Neural progenitor cell (in vitro differentiated cells): ENCODE measurements around the gene FGD4. TPM values are rescaled to one million over a fixed set of nuclear protein-coding genes. Genes with fewer than 3 reads are reported as not detected.

ENCODE experiments used
- DNase-seq: peaks from one replicate; pipeline ENCODE4 v3.0.0-alpha.2; 2016; ENCODE audit warnings: low spot score
- H2AFZ ChIP-seq: fragments of 200-600 bp; sonication (generic); replicated peaks from 2 replicates; pipeline ENCODE4 v1.6.1; 2016; ENCODE audit warnings: antibody characterized with exemption
- H3F3A ChIP-seq: fragments of 200-600 bp; sonication (generic); 2 replicates; pipeline ENCODE4 v1.6.1; 2016; ENCODE audit warnings: antibody characterized with exemption, low read depth
- H3K27ac ChIP-seq: fragments of 200-600 bp; sonication (generic); 2 replicates; pipeline ENCODE4 v1.5.1; 2016; ENCODE audit warnings: mild to moderate bottlenecking
- H3K27me3 ChIP-seq: fragments of 200-600 bp; sonication (generic); 2 replicates; pipeline ENCODE4 v1.6.1; 2016; ENCODE audit warnings: mild to moderate bottlenecking, moderate library complexity
- H3K36me3 ChIP-seq: fragments of 200-600 bp; sonication (generic); 2 replicates; pipeline ENCODE4 v1.5.1; 2016
- H3K4me1 ChIP-seq: fragments of 200-600 bp; sonication (generic); 2 replicates; pipeline ENCODE4 v1.6.1; 2016; ENCODE audit warnings: mixed run types
- H3K4me2 ChIP-seq: fragments of 200-600 bp; sonication (generic); 2 replicates; pipeline ENCODE4 v1.6.1; 2016
- H3K4me3 ChIP-seq: fragments of 200-600 bp; sonication (generic); 2 replicates; pipeline ENCODE4 v1.5.1; 2016
- H3K79me2 ChIP-seq: fragments of 200-600 bp; sonication (generic); 2 replicates; pipeline ENCODE4 v1.6.1; 2016; ENCODE audit warnings: low read depth
- H3K9ac ChIP-seq: fragments of 200-600 bp; sonication (generic); 2 replicates; pipeline ENCODE4 v1.6.1; 2016
- H3K9me3 ChIP-seq: fragments of 200-600 bp; sonication (generic); 2 replicates; pipeline ENCODE4 v1.5.1; 2016; ENCODE audit warnings: low read depth
- H4K20me1 ChIP-seq: fragments of 200-600 bp; sonication (generic); 2 replicates; pipeline ENCODE4 v1.6.1; 2016; ENCODE audit warnings: low read depth
- H3K27ac Mint-ChIP-seq: 3 replicates; pipeline ENCODE4 v1.8.0; 2021; ENCODE audit warnings: mixed read lengths
- H3K27me3 Mint-ChIP-seq: 2 replicates; pipeline ENCODE4 v1.8.0; 2022; ENCODE audit warnings: low read depth, mild to moderate bottlenecking, inconsistent platforms, moderate library complexity, mixed read lengths; ENCODE audit not compliant: insufficient read depth
- H3K36me3 Mint-ChIP-seq: 3 replicates; pipeline ENCODE4 v1.8.0; 2021; ENCODE audit warnings: mixed read lengths
- H3K4me1 Mint-ChIP-seq: 3 replicates; pipeline ENCODE4 v1.8.0; 2021; ENCODE audit warnings: mixed read lengths
- H3K4me3 Mint-ChIP-seq: 3 replicates; pipeline ENCODE4 v1.8.0; 2021; ENCODE audit warnings: mild to moderate bottlenecking, moderate library complexity, mixed read lengths
- H3K9me3 Mint-ChIP-seq: 3 replicates; pipeline ENCODE4 v1.8.0; 2020; ENCODE audit warnings: mixed read lengths
- EZH2 ChIP-seq: fragments of 200-600 bp; sonication (generic); IDR thresholded peaks from 2 replicates; pipeline ENCODE4 v1.6.1; 2017; ENCODE audit warnings: antibody characterized with exemption, mild to moderate bottlenecking, moderate library complexity
- EZH2phosphoT487 ChIP-seq: fragments of 200-600 bp; sonication (generic); IDR thresholded peaks from 2 replicates; pipeline ENCODE4 v1.6.1; 2017; ENCODE audit warnings: antibody characterized with exemption
- total RNA-seq: library from RNA; depleted of rRNA; stranded (reverse); fragments of >200 nt; gene quantifications from 2 replicates; pipeline ENCODE4 v1.2.3, GENCODE V29; 2015; ENCODE audit warnings: low replicate concordance
- TF ChIP-seq, protein P1 (sequence below): fragments of 200-600 bp; sonication (generic); IDR thresholded peaks from 2 replicates; pipeline ENCODE4 v1.5.1; 2017; ENCODE audit warnings: antibody characterized with exemption, mild to moderate bottlenecking

The FGD4 gene
- total RNA-seq, 1 donor from 2014 or later, result 41.4 TPM

DNA sequence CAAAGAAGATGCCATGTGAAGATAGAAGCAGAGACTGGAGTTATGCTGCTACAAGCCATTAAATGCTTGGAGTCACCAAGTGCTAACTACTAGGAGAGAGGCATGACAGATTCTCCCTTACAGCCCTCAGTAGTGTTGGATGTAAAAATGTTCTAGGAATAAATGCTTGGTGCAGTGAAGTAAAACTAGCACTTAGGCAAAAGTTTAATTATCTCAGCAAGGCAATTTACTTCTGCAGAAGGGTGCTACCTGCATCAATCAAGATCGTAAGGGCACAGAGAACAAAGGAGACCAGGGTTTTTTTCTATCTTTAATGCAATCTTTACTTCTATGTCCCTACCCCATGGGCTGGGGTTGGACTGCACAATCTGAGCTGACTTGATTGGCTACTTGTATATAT is 270.2 kb downstream of the FGD4 start:
- Histone ChIP-seq H3K36me3 (no peaks in the 10 kb centered on the region), H3K4me2 (no peak overlapping the region), H2AFZ (no peak overlapping the region), H3K27me3 (no peaks in the 10 kb centered on the region), H4K20me1 (no peaks in the 10 kb centered on the region), H3K79me2 (no peaks in the 10 kb centered on the region), H3F3A (peaks cover 7% of the 10 kb centered on the region), H3K9me3 (no peaks in the 10 kb centered on the region), H3K4me3 (no peak overlapping the region), H3K9ac (no peak overlapping the region), H3K4me1 (peaks cover 5% of the 10 kb centered on the region), H3K27ac (no peak overlapping the region)
- no peak for DNase-seq
- H3K9me3 Mint-ChIP-seq, result peaks cover 12% of the 10 kb centered on the region
- H3K4me1 Mint-ChIP-seq, result peaks cover 3% of the 10 kb centered on the region
- H3K36me3 Mint-ChIP-seq, result no peaks in the 10 kb centered on the region
- TF ChIP-seq EZH2, result no peak
- TF ChIP-seq EZH2phosphoT487, result no peak
- TF ChIP-seq, protein P1, sequence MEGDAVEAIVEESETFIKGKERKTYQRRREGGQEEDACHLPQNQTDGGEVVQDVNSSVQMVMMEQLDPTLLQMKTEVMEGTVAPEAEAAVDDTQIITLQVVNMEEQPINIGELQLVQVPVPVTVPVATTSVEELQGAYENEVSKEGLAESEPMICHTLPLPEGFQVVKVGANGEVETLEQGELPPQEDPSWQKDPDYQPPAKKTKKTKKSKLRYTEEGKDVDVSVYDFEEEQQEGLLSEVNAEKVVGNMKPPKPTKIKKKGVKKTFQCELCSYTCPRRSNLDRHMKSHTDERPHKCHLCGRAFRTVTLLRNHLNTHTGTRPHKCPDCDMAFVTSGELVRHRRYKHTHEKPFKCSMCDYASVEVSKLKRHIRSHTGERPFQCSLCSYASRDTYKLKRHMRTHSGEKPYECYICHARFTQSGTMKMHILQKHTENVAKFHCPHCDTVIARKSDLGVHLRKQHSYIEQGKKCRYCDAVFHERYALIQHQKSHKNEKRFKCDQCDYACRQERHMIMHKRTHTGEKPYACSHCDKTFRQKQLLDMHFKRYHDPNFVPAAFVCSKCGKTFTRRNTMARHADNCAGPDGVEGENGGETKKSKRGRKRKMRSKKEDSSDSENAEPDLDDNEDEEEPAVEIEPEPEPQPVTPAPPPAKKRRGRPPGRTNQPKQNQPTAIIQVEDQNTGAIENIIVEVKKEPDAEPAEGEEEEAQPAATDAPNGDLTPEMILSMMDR, result no peak
- H3K4me3 Mint-ChIP-seq, result no peak overlapping the region
- peaks cover 5% of the 10 kb centered on the region for H3K27me3 Mint-ChIP-seq
- H3K27ac Mint-ChIP-seq, result no peak overlapping the region

DNA sequence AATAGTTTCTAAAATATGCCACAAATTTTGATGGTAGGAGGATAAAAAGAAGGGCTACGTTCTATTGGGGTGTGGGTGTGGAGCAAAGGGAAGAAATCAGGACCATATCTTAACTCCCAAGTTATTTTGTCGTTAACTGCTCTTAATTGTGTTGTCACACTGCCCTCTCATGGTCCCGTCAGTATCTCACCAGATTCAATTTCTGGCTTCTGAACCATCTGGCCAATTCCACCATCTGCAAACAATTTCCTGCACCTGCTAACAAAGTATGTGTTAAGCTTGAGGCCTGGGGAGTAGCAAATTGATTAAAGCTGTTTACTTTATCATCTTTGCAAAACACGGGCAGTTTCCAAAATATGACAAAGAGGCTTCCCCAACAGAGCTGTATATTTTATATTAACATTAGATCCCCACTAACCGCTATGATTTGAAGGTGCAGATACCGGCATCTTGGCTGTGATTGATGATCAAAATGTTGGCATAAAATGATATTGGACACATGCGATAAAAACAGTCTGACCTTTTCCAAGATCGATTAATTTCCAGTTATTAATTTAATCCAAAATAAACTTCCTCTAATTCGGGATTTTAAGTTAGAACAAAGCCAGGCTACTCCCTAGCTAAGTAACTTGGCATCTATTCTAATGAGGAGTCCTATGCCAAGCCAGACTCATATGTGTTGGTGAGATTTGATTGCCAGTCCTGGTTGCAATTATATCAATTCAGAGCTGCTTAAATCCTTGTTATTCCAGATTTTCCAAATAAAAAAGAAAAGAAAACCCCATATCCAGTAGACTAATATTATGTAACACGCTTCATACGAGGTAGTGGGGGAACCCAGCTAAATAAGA is 272.8 kb downstream of the FGD4 start:
- H4K20me1 ChIP-seq, result no peaks in the 10 kb centered on the region
- no peaks in the 10 kb centered on the region for H3K27me3 ChIP-seq
- TF ChIP-seq, protein P1, result peak; percentile 74
- TF ChIP-seq EZH2phosphoT487, result no peak
- Mint-ChIP-seq H3K36me3 (no peaks in the 10 kb centered on the region), H3K9me3 (peaks cover 12% of the 10 kb centered on the region), H3K27ac (no peak overlapping the region), H3K27me3 (peaks cover 7% of the 10 kb centered on the region), H3K4me1 (no peaks in the 10 kb centered on the region), H3K4me3 (no peak overlapping the region)
- no peak overlapping the region for H3K4me2 ChIP-seq
- H3K9me3 ChIP-seq, result no peaks in the 10 kb centered on the region
- H3F3A ChIP-seq, result no peaks in the 10 kb centered on the region
- no peaks in the 10 kb centered on the region for H3K79me2 ChIP-seq
- H3K9ac ChIP-seq, result no peak overlapping the region
- H3K4me3 ChIP-seq, result no peak overlapping the region
- H2AFZ ChIP-seq, result no peak overlapping the region
- H3K36me3 ChIP-seq, result no peaks in the 10 kb centered on the region
- no peaks in the 10 kb centered on the region for H3K4me1 ChIP-seq
- no peak overlapping the region for H3K27ac ChIP-seq
- peak; percentile 75 for DNase-seq

DNA sequence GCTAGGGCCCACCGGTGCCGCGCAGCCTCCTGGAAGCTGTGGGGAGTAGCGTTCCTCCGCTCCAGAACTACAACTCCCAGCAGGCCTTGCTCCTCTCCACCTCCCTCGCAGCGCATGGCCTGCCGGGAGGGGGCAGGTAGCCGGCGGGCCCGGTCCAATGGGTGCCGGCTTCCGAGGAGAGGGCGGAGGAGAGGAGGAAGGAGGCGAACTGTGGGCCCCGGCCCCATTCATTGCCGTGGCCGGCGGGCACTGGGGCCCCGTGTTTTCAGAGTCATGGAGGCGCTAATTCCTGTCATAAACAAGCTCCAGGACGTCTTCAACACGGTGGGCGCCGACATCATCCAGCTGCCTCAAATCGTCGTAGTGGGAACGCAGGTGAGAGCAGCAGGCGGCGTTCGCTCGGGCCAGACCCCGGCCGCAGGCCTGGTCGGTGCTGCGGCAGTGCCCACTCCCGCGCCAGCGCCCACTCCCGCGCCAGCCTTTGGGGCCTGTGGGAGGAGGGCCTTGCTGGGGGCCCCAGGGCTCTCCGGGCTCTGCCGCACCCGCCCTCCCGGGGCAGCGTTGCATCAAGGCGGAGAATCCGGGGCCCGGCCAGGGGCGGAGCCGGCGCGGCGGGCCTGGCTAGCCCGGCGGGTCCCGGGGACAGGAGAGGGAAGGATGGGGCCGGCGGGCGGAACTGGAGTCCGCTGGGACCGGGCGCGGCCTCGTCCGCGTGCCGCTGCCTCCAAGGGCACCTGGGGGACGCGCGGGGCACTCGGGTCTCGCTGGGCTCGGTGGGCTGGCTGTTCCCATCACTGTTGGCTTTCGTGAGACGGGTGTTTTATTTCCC is 279.9 kb downstream of the FGD4 start, which contains the start of gene DNM1L:
DNM1L (plus strand) TSS at position 211 of the 829 bp plus-strand sequence; CDS start at position 274, 63 bp downstream.
- Histone ChIP-seq H3K9ac (peak within 1 kb of the TSS; percentile 73), H4K20me1 (peaks cover 11% of the 10 kb centered on the region), H3K36me3 (no peaks in the 10 kb centered on the region), H3K27ac (peak within 1 kb of the TSS; percentile 87), H3F3A (peaks cover 21% of the 10 kb centered on the region), H3K27me3 (no peaks in the 10 kb centered on the region), H3K4me1 (peaks cover 11% of the 10 kb centered on the region), H3K4me2 (peak within 1 kb of the TSS; percentile 97), H2AFZ (peak within 1 kb of the TSS; percentile 79), H3K79me2 (peaks cover 49% of the 10 kb centered on the region), H3K4me3 (peak within 1 kb of the TSS; percentile 80), H3K9me3 (no peaks in the 10 kb centered on the region)
- peak; percentile 98 for DNase-seq
- Mint-ChIP-seq H3K4me3 (peak within 1 kb of the TSS; percentile 87), H3K27ac (peak within 1 kb of the TSS; percentile 22), H3K36me3 (peaks cover 9% of the 10 kb centered on the region), H3K9me3 (no peaks in the 10 kb centered on the region), H3K27me3 (peaks cover 4% of the 10 kb centered on the region), H3K4me1 (peaks cover 17% of the 10 kb centered on the region)
- TF ChIP-seq EZH2phosphoT487, result no peak
- TF ChIP-seq EZH2, result peak; percentile 34
- TF ChIP-seq, protein P1, result peak; percentile 6
